ENCODE data around the gene SLC39A12.
"Not testable (repeated sequence)": the region's sequence is repeated elsewhere in the genome, so short reads cannot be mapped to it uniquely, and the experiment has no call there.

Gene SLC39A12

DNA sequence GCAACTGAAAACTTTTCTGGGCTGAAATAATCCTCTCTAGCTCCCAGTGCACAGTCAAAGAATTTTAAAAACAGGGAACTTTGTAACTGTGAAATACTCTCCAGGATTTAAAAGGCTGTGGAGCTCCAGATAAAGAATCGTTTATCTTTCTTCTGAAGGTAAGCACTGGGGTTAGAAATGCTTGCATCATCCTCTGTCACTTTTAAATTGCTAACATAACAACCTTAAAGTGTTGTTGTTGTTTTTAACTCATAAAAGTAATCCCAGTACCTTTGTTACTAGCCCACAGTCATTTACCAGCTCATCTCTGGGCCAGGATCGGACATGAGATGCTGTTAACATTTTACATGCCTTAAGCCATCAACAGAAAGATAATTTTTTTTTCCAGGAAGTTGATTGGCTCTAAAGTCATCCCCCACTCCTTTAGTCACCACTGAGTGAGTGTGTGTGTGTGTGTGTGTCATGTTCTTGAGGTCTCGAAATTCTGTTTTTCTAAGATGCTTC is at the start of gene SLC39A12:
Gene SLC39A12, plus strand, starts transcription at position 51 of the 504 bp plus-strand sequence. CDS start 1,359 bp downstream, outside the sequence.
- no peak for DNase-seq

DNA sequence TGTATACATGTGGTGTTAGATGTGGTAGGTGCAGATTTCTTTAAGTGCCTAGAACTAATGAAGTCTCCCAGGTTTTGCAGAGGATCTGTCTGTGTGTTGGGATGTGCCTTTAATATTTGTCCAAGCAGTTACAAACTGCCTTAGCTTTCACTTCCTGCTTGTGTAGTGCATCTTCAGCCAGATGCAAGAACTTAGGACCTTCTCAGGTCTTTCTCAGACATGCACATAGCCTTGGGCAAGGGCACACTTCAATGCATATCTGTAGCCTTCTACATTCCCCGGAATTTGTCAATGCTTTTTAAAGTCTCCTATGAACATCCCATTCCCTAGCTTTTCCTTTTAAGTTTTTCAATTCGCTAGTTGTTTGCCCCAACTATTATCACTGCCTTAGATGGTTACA is 47.2 kb upstream of the SLC39A12 start:
- DNase-seq, result no peak

DNA sequence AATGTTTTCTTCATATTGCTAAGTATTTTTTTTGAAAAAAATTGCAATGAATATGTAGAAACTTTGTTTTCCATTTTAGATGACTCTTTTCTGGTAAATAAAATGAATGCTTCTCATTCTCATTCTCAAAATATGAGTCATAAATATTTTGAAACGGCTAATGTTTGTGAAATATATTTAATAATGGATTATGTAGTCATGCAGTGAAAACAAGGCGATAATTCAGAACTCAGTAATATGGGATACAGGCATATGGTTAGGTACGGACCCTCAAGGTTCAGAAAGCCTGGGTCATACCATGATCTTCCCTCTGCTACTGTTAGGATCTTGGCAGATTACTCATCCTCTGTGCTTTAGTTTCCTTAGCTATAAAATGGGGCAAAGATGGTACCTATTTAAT is 46.2 kb upstream of the SLC39A12 start:
- no peak for DNase-seq

DNA sequence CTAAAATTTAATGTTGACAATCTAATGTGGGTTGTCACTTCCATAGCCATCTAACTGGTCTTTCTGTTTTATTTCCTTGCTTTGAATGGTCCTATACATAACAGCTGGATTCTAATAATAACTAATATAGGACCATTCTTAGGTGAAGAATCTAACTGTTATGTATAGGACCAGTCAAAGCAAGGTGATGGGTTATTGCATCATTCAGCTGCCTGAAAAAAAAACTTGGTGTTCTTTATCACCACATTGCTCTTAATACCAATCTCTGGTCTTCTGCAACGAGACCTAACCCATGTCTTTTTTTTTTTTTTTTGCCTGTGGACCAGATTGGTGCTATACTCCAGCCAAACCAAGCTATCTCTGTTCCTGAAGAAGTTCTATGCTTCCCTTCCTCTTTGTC is 45.7 kb upstream of the SLC39A12 start:
- DNase-seq, result no peak

DNA sequence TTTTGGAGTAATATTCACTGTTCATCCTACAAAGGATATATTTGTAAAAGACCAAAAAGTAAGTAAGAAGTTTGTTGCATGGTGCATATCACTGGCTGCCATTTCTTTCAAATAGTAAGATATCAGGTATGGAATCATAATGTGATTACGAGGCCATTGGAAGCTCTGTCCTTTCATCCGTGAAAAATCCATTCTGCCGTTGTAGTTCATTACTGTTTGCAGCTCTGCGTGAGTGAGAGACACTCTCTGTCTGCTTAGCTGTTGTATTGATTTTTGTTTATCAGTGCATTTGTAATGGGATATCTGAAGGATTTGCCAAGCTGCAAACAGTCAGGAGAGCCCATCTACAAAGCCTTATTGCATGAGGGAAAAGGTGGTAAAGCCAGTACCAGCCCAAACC is 44.1 kb upstream of the SLC39A12 start:
- DNase-seq, result peak; percentile 68

DNA sequence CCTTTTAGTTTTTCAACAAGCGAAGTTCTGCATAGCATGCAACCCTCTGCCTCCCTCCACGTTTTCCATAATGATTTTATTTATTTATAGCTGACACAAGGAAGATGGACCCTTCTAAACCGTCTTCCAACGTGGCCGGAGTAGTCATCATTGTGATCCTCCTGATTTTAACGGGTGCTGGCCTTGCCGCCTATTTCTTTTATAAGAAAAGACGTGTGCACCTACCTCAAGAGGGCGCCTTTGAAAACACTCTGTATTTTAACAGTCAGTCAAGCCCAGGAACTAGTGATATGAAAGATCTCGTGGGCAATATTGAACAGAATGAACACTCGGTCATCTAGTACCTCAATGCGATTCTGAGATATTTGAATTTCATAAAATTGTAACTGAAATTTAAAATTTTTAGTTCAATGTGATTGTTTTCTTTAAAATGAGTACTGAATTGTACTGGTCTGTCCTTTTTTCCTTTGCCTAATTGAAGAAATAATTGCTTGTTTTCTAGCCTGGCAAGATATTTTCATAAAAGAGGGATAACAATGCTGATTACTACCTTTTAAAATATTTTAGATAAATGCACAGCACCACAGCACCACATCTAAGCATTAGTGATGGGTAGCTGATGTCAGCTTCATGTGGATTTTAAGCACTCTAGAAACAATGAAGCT is 41.5 kb upstream of the SLC39A12 start:
- DNase-seq, result no peak

DNA sequence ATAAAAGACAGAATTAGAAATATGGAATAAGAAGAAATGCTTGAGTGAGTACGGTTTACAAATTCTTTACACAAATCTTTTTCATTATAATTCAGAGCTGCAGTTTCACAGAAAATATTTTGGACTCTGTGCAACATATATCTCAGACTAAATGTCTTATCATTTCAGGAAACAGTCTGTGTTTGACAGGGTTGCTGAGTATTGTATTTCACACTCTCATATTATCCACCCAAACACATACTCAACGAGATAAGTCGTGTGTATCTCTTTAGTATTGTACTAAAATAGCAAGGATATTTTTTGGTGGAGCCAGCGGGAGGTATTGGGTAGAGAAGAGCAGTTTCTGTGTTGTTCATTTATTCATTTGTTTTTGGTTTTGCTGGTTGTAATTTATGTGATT is 39.0 kb upstream of the SLC39A12 start:
- no peak for DNase-seq

DNA sequence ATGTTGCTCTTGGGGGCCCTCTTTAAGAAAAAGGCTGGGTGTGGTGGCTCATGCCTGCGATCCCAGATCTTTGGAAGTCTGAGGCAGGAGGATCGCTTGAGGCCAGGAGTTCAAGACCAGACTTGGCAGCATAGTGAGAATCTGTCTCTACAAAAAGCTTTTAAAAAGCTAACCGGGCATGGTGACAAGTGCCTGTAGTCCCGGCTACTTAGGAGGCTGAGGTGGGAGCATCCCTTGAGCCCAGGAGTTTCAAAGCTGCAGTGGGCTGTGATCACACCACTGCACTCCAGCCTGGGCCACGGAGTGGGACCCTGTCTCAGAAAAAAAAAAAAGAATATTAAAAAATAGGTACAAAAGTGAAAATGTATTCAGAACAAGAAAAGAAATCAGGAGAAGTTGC is 38.1 kb upstream of the SLC39A12 start:
- no peak for DNase-seq

DNA sequence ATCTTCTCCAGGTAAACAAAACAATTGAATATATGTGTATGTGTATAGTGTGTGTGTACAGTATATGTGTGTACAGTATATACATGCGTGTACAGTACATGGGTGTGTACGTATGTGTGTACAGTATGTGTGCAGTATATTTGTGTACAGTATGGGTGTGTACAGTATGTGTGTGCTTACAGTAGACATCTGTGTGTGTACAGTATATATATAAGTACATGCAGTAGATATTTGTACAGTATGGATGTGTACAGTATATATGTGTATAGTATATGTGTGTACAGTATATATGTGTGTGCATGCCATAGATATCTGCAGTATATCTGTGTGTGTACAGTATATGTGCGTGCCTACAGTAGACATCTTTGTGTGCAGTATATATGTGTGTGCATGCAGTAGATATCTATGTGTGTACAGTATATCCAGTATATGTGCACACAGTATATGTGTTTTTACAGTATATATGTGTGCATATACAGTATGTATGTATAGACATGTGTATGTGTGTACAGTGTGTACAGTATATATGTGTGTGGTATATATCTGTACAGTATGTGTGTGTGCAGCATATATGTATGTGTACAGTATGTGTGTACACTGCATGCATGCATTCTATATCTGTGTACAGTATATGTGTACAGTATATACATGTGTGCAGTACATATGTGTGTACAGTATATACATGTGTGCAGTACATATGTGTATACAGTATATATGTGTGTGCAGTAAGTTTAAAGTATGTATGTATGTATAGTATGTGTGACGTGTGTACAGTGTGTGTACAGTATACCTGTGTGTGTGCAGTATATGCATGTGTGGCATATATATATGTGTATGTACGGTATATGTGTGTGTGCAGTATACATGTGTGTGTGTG is 37.3 kb upstream of the SLC39A12 start:
- no peak for DNase-seq

DNA sequence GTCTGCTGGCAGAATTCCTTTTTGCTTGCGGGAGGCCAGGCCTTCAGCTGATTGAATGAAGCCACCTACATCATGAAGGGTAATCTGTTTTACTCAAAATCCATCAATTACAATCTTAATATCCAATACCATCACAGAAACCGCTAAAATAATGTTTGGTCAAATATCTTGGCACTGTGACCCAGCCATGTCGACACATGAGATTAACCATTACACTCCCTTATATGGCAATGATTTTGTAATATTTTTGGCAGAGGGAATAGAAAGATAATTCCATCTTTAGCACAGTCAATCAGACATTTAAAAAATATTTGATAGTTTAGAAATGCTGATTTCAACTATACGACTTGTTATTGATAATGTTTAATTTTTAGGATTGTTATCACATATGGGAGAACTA is 36.5 kb upstream of the SLC39A12 start:
- no peak for DNase-seq

DNA sequence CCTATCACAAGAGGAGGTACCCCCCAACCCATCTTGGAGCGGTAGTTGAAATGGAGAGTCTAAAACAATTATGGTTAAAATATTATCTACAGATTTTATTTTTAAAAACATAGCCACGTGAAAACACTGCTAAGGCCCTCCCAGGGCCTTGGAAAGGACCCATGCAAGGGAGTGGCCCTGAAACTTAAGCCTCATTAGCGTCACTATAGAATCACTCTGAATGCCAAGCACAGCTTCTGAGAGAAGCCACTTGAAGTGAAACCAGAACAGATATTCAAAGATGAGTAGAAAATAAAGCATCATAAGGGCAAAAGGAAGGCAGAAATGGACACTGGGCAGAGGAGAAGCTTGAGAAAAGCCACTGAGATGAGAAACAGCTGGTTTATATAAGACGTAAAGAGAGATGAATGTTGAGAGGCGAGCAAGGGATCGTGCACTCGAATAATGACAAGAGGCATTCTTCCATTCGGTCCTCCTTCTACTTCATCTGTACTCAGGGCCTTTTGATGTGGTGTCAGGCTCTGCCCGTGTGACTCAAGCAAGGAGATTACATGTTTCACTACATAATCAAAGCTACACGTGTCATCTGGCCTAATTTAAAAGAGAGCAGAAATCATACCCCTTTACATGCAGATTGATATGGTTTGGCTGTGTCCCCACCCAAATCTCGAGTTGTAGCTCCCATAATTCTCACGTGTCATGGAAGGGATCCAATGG is 33.4 kb upstream of the SLC39A12 start:
- DNase-seq, result no peak

DNA sequence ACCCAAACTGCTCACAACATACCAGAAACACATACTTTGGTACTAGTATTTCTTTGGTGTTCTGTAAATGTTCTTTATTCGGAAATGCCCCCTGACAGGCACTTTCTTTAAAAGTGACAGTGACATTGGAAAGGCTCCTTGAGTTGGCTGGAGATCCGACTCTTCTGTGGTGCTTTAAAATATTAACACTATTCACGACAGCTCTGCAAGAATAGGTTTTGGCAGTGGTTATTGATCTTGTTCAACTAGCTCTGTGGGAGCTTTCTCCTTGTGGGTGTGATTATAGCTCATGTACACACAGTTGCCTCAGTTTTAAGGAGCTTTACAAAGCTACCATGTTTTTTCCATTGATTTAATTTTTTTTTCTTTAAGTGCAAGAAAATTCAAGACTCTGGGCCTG is 30.3 kb upstream of the SLC39A12 start:
- DNase-seq, result no peak

DNA sequence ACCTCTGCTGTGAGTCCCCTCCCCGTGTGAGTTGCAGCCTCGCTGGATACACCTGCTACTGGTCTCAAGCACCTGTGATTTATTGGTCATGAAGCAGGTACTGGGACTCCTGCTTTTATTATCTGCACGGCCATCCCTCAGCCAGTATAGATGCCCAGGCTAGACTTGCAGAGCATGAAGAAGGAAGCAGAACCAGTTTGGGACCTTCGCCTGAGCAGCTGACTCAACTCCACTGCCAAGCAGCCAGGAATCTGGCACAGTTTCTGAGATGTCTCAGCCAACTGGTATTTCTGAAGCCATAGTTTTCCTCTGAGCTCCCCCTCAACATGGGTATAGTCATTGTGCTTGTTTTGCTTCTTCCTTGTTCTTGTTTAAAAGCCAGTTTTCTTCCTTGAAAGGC is 28.0 kb upstream of the SLC39A12 start:
- DNase-seq, result no peak

DNA sequence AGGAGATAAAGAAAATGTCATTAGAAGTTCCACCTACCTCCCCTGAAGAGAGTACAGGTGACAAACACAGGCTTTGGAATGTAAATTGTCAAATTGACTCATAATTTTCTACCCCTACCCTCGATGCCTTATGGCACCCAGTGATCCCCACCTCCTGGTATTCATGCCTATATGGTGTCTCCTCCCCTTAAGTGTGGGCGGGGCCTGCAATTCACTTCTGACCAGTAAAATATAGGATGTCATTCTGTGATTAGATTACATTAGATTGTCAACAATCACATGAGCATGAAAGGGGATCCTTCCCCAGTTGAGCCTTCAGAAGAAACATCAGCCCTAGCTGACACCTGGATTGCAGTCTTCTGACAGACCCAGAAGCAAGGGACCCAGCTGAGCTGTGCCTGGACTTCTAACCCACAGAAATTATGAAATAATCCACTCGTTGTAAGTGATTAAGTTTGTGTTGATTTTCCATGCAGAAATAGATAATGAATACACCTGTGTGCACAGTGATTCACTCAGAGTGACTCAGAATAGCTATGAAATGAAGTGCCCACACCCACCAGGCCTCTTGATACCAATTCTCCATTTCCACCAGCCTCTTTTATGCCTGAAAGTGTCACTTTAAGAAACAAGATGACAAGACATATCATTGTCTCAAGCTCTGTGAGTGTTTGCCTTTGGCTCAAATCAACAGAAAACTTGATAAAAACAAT is 8.5 kb upstream of the SLC39A12 start:
- DNase-seq, result no peak

DNA sequence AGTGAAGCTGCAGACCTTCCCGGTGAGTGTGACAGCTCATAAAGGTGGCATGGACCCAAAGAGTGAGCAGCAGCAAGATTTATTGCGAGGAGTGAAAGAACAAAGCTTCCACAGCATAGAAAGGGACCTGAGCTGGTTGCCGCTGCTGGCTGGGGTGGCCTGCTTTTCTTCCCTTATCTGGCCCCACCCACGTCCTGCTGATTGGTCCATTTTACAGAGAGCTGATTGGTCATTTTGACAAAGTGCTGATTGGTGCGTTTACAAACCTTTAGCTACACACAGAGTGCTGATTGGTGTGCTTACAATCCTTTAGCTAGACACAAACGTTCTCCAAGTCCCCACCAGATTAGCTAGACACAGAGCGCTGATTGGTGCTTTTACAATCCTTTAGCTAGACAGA is 1.4 kb upstream of the SLC39A12 start:
- not testable (repeated sequence) for DNase-seq

DNA sequence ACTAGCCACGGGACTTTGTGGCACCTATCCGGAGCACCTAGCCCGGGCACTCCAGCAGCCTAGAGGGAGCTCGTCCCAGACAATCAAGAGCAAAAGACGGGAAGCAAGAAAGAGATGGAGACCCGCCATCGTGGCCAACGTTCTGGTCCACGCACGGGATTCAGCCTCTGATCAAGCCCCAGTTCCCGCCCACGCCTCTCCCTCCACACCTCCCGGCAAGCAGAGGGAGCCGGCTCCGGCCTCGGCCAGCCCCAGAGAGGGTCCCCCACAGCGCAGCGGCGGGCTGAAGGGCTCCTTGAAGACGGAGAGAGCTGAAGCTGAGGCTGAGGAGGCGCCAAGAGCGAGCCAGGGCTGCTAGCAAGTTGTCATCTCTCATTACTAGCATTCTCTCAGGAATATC is 992 bp upstream of the SLC39A12 start:
- no peak for DNase-seq

DNA sequence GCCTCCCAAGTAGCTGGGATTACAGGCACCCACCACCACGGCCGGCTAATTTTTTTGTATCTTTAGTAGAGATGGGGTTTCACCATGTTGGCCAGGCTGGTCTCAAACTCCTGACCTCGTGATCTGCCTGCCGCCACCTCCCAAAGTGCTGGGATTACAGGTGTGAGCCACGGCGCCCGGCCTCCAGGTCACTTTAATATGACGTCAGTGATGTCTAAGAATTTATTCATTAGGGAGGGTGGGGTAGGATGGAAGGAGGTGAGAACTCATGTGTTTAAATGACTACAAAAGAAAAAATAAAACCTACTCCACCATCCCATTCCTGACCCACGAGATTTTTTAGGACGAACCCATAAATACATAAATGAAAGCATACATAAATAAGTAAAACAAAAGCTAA is 2.7 kb downstream of the SLC39A12 start:
- not testable (repeated sequence) for DNase-seq

DNA sequence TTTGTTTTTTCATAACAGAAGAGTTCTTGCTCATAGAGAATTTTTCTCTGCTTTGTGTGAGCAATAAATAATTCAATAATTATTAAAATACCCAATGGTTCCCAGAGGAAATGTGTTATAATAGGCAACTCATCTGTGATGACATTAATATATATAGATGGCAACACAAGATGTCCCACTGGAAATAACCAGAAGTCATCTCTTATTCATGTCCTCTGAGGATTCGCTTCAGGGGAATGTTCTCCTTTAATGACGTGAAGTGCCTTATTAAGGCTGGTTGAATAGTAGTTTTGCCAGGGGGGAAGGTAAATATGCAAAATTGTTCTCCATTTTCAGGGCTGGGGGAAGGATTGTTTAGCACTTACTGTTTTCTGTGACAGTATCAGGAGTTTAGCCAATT is 3.1 kb downstream of the SLC39A12 start:
- DNase-seq, result no peak

DNA sequence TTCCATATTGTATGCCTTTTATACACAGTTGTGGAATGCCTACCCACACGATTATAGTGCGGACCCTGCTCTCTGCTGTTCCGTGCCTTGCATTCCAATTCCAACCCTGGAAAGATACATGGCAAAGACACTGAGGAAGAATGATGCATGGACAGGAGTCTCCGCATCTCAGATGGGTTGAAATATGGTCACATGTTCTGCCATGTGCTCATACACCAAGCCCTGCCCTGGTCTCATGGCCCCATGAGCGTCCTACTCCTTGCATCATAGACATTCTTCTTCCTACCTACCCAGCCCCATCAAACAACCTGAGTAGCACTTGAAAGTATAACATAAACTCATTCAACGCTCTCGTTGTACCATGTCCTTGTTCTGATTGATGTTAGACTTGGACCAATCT is 6.3 kb downstream of the SLC39A12 start:
- no peak for DNase-seq

DNA sequence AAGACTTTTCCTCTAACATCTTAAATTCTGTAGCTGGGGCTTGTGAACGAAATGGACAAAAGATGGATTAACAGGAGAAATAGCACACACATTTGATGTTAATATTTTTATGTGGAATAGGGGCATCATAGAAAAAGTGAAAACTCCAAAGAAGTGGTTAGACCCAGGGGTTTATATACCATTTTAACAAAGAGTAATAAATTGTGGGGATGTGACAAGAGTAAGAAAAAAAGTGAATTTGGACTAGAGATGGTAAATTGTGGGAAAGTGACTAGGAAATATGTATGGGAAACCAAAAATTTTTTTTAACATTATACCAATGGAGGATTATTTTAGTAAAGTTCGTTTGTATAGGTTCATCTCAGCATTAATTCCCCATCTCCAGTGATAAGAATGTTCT is 8.2 kb downstream of the SLC39A12 start:
- no peak for DNase-seq

DNA sequence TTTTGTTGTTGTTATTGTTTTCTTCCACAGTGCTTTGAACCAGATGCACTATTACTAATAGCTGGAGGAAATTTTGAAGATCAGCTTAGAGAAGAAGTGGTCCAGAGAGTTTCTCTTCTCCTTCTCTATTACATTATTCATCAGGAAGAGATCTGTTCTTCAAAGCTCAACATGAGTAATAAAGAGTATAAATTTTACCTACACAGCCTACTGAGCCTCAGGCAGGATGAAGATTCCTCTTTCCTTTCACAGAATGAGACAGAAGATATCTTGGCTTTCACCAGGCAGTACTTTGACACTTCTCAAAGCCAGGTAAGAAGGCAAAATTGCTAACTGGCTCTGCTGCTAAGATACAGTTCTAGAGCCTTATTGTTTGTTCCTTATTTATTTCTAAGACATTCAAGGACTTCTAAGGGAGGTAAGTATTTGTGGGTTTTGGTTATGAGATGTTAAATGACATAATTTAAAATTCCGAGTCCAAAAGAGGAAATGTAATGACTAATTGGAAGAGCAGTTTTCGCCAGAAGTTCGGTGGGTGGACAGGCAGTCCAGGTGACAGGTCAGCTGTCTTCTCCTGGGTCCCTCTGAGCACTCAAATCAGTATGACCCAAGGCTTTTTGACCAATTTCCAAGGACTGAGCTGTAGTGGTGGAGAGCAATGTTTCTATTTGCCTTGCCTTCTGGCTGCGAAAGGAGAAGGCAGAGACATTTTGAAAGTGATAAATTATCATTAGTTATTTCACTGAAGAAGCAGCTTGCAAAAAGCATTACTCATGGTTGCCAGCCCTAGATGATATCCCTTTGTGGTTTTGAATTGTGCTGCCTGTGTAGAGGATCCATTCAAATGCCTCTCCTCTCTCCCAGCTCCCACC is 10.1 kb downstream of the SLC39A12 start:
- no peak for DNase-seq

DNA sequence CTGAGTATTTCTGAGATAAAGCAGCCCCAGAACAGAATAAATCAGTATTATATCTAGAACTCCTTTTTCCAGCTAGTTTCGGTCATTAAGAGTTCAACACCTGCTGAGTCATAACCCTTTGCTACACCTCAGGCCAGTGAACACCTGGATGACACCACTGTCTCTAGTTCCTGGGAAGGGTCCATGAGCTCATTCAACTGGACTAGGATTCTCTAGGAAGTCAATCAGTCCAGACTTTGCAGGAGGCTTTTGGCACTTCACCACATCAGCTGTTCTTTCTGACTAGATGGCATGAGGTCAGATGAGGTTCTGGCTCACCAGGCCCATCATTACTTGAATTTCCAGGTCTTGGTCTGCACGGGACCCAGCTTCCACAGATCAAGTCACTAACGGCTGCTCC is 11.7 kb downstream of the SLC39A12 start:
- DNase-seq, result no peak
